IMR-90 (cell line): ENCODE data around the gene MYH9. TPM values are rescaled to one million over a fixed set of nuclear protein-coding genes. Genes with fewer than 3 reads are reported as not detected.

Source experiments
- NFE2L2 ChIP-seq: fragments of 150-350 bp; IDR thresholded peaks from 2 replicates; pipeline ENCODE4 v1.6.1; 2016; ENCODE audit warnings: low read depth, mild to moderate bottlenecking, low read length
- USF2 ChIP-seq: fragments of 150-350 bp; IDR thresholded peaks from 2 replicates; pipeline ENCODE4 v1.6.1; 2017; ENCODE audit warnings: mild to moderate bottlenecking, antibody characterized with exemption, low read length, low read depth
- polyA plus RNA-seq, 3 experiments: library from polyadenylated mRNA; depleted of rRNA; stranded (reverse); fragments of >200 nt; gene quantifications; 2 replicates each; pipeline ENCODE4 v1.2.3, GENCODE V29; 2012; ENCODE audit warnings: low replicate concordance in 1 of 3
- total RNA-seq: library from RNA; depleted of rRNA; stranded (reverse); fragments of >200 nt; gene quantifications from 2 replicates; pipeline ENCODE4 v1.2.3, GENCODE V29; 2012

Gene MYH9
- total and polyA plus RNA-seq, 2 of the 4 experiments (the other 2 are of a cell fraction), result 475 to 554 TPM

- TF ChIP-seq USF2 (no peak), NFE2L2 (no peak)
These were observed 36.0 kb upstream of the MYH9 start (continued) for GRCh38 chr22:36423461-36424404.
